Upper lobe of right lung (tissue), 1 donor: Measurements from ENCODE around the gene CST9. TPM values are rescaled to one million over a fixed set of nuclear protein-coding genes. Genes with fewer than 3 reads are reported as not detected.
A peak's percentile ranks its signal among the peaks of the same experiment; 100 is the strongest.

Experiments used
- ATAC-seq: fragments of 200-7000 bp; cut with Tn5 transposase; one replicate; pipeline ENCODE4 v1.9.1; 2020; ENCODE audit warnings: mild to moderate bottlenecking, moderate library complexity
- DNase-seq: peaks from one replicate; pipeline ENCODE4 v3.0.0-alpha.2; 2020
- H3K27ac ChIP-seq: fragments of 200-600 bp; one replicate; pipeline ENCODE4 v1.8.0; 2022
- H3K27me3 ChIP-seq: fragments of 200-600 bp; one replicate; pipeline ENCODE4 v1.8.0; 2022; ENCODE audit warnings: mild to moderate bottlenecking
- H3K36me3 ChIP-seq: fragments of 200-600 bp; one replicate; pipeline ENCODE4 v1.8.0; 2022
- H3K4me1 ChIP-seq: fragments of 200-600 bp; one replicate; pipeline ENCODE4 v1.8.0; 2022
- H3K4me3 ChIP-seq: fragments of 200-600 bp; one replicate; pipeline ENCODE4 v1.8.0; 2022; ENCODE audit warnings: mild to moderate bottlenecking
- H3K9me3 ChIP-seq: fragments of 200-600 bp; one replicate; pipeline ENCODE4 v1.8.0; 2022
- intact Hi-C: fragments of 100-400 bp; cut with DNase I; formaldehyde crosslinking; loops from one replicate; pipeline ENCODE4 v1.11.0; 2022
- total RNA-seq: library from RNA; stranded (reverse); fragmentation: NEBNext Ultra II Directional; extraction: Animal tissue kit (Norgen Biotek cat#: 25700); gene quantifications from one replicate; pipeline ENCODE4 v1.2.1, GENCODE V29; 2021
- TF ChIP-seq, protein P1 (sequence below): fragments of 200-600 bp; IDR thresholded peaks from one replicate; pipeline ENCODE4 v1.8.0; 2022; ENCODE audit warnings: antibody characterized with exemption
- donor health status: DM: no; HTN: yes; CAD: no; lungs with severe emphysema.

Gene CST9
- total RNA-seq, 1 donor from 2014 or later: not detected

DNA sequence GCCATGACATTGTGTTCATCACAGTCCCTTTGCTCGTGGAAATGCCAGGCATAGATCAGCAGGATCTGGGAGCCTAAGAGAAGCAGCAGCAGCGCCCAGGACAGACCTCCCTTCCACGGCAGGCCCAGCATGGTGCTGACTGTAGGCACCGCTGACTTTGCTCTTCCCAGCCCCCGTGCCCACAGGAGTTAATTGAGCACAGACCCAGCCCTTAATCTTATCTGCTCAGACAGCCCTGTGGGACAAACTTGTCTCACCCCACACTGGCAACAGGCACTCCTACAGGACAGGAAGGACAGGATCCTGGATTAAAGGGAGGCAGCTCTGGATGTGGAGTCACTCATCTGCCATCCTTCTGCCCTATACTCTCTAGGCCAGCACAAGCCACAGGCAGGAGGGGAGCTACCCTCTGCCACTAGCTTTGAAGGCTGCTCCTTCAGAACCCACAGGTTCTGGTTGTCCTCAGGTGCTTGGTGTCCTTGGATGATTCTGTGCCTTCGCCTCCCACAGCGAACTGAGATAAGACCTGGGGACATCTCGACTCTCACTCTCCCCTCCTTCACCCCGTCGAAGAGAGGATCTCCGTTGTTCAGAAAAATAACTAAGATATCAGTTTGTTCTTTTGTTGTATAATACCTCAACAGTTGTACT lies 37.3 kb downstream of the CST9 start, which contains the start of gene CST9L:
Gene CST9L (minus strand): TSS at position 165 of the 651 bp plus-strand sequence. CDS start 34 bp downstream, at position 131.
- Histone ChIP-seq H3K4me3 (no peak within 1 kb of the TSS), H3K9me3 (no peaks in the 10 kb centered on the region), H3K27me3 (no peaks in the 10 kb centered on the region), H3K4me1 (no peaks in the 10 kb centered on the region), H3K27ac (no peak within 1 kb of the TSS), H3K36me3 (no peaks in the 10 kb centered on the region)
- ATAC-seq: no peak
- DNase-seq: peak; percentile 40
- TF ChIP-seq, protein P1, sequence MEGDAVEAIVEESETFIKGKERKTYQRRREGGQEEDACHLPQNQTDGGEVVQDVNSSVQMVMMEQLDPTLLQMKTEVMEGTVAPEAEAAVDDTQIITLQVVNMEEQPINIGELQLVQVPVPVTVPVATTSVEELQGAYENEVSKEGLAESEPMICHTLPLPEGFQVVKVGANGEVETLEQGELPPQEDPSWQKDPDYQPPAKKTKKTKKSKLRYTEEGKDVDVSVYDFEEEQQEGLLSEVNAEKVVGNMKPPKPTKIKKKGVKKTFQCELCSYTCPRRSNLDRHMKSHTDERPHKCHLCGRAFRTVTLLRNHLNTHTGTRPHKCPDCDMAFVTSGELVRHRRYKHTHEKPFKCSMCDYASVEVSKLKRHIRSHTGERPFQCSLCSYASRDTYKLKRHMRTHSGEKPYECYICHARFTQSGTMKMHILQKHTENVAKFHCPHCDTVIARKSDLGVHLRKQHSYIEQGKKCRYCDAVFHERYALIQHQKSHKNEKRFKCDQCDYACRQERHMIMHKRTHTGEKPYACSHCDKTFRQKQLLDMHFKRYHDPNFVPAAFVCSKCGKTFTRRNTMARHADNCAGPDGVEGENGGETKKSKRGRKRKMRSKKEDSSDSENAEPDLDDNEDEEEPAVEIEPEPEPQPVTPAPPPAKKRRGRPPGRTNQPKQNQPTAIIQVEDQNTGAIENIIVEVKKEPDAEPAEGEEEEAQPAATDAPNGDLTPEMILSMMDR: no peak
- intact Hi-C loops: no loop called here

DNA sequence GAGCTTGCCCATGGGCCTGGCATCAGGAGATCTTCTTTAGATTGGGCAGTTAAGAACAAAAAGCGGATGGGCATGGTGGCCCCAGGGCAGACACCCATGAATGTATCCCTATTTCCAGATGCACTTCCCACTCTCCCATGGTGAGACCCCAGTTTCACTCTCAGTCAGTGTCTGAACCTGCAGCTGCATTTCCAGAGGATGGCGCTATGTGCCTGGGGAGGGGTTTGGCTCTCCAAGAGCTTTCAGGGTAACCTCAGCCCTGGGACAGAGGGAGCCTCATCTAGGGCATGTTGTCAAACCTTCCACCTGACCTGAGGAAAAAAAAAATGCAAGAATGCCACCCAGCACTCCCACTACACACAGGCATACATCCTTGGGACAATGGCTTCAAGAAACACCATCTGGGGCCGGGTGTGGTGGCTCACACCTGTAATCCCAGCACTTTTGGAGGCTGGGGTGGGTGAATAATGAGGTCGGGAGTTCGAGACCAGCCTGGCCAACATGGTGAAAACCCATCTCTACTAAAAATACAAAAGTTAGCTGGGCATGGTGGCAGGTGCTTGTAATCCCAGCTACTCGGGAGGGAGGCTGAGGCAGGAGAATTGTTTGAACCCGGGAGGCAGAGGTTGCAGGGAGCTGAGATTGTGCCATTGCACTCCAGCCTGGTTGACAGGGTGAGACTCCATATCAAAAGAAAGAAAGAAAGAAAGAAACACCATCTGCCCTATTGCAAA lies 39.4 kb downstream of the CST9 start:
- Histone ChIP-seq H3K27ac (no peak overlapping the region), H3K9me3 (peaks cover 7% of the 10 kb centered on the region), H3K4me1 (no peaks in the 10 kb centered on the region), H3K27me3 (no peaks in the 10 kb centered on the region), H3K36me3 (no peaks in the 10 kb centered on the region), H3K4me3 (no peak overlapping the region)
- intact Hi-C loops: no loop called here
- DNase-seq: no peak
- TF ChIP-seq, protein P1: no peak
- no peak for ATAC-seq

DNA sequence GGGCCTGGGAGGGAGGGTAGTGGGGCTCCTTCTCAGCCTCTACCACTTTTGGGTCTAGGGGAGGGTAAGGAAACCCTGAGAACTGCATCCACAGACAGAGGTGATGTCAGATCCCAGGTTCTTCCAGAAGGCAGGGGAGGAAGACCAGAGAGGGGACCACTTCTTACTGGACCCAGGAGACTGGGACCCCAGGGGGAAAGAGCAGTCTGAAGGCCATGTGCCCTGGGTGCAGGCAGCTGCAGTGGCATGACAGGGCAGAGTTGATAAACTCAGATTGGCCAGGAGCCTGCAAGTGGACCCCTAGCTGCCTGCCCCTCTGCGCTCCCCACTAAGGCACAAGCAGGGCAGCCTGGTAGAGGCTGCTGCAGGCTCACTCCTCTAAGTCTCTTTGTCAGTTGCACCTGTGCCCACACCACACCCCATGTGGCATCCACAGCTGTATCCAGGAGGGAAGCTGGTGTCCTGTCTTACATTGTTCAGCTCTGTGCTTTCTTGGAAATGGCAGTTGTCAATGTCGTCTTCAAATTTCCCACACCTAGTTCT lies 40.1 kb downstream of the CST9 start:
- DNase-seq: no peak

DNA sequence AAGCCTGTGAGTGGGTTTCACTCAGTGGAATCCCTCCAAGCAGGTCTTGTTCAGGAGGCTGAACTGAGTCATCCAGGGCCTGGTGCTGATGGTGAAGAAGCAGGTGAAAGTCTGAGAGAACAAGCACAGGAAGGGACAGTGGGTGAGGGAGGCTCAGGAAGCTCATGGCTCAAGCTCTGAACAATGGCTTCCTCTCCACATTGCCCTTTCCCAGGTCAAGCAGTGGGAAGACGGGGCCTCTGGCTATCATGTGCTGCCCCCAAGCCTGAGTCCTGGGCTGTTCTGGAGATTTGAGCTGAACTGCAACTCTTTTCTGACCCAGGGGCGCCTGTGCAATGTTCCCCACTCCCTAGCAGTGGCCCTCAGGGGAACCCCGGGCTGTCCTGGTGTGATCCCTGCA lies 40.8 kb downstream of the CST9 start:
- intact Hi-C loops: no loop called here
- TF ChIP-seq, protein P1: no peak

More for the DNA sequence above, 40.1 kb downstream of the CST9 start:
- Histone ChIP-seq H3K4me1 (no peaks in the 10 kb centered on the region), H3K36me3 (no peaks in the 10 kb centered on the region), H3K9me3 (peaks cover 9% of the 10 kb centered on the region), H3K27ac (no peak overlapping the region), H3K4me3 (no peak overlapping the region), H3K27me3 (no peaks in the 10 kb centered on the region)
- intact Hi-C loops: no loop called here
- no peak for ATAC-seq
- TF ChIP-seq, protein P1: no peak

DNA sequence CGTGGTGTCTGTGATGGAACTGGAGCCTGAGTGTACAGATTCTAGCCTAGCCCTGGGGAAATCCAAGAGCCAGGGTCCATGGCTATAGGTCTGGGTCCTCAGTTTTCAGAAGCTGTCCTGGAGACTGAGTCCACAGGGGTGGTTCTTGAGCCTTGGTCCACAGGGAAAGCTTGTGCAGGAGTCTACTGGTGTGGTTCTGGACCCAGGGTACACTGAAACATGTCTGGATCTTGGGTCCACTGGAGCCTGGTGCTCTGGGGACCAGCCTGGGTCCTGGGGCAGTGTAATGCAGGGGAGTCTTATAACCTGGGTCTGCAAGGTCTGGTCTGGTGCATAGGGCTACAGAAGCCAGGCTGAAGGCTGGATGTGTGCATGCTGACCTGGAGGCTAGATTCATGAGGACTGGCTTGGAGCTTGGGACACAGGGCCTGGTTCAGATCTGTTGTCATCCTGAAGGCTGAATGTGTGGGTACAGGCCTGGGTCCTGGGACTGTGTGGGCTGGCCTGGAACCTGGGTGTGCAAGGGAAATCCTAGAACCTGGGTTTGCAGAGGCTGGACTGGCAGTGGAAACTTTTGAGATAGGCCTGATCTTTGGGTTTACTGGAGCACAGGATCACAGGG lies 42.9 kb downstream of the CST9 start:
- intact Hi-C loops: no loop called here
- H3K36me3 ChIP-seq: no peaks in the 10 kb centered on the region
- H3K27ac ChIP-seq: no peak overlapping the region
- TF ChIP-seq, protein P1: no peak
- H3K9me3 ChIP-seq: peaks cover 12% of the 10 kb centered on the region
- H3K27me3 ChIP-seq: no peaks in the 10 kb centered on the region
- DNase-seq (no peak), ATAC-seq (peak; percentile 20)
- H3K4me1 ChIP-seq: no peaks in the 10 kb centered on the region
- no peak overlapping the region for H3K4me3 ChIP-seq

More for the DNA sequence above, 40.8 kb downstream of the CST9 start:
- H3K36me3 ChIP-seq: no peaks in the 10 kb centered on the region
- H3K9me3 ChIP-seq: peaks cover 12% of the 10 kb centered on the region
- DNase-seq: no peak
- no peaks in the 10 kb centered on the region for H3K4me1 ChIP-seq
- H3K27me3 ChIP-seq: no peaks in the 10 kb centered on the region
- no peak overlapping the region for H3K27ac ChIP-seq
- no peak for ATAC-seq
- H3K4me3 ChIP-seq: no peak overlapping the region
